Tibial artery (tissue), 4 donors: ENCODE data around the gene LY9.

Experiments used
- DNase-seq, 2 donors: peaks; one replicate each; pipeline ENCODE4 v3.0.0-alpha.2; 2019
- H3K27ac ChIP-seq, 2 donors: fragments of 200-600 bp; sonication (generic) in 1 of 2; 1 replicate in 1 of 2; 2 replicates in 1 of 2; pipeline ENCODE4 v1.5.1; 2018 to 2019; ENCODE audit warnings: mild to moderate bottlenecking in 1 of 2
- H3K27me3 ChIP-seq, 2 donors: fragments of 200-600 bp; sonication (generic) in 1 of 2; one replicate each; pipeline versions ENCODE4 v1.5.1 to v1.6.0; 2016 to 2019
- H3K36me3 ChIP-seq, 3 donors: fragments of 200-600 bp; sonication (generic) in 2 of 3; one replicate each; pipeline ENCODE4 v1.5.1; 2016 to 2019; ENCODE audit warnings: mild to moderate bottlenecking in 2 of 3
- H3K4me1 ChIP-seq, 4 donors: fragments of 200-600 bp; sonication (generic) in 2 of 4; 1 replicate in 3 of 4; 2 replicates in 1 of 4; pipeline ENCODE4 v1.5.1; 2016 to 2019
- H3K4me3 ChIP-seq, 2 donors: fragments of 200-600 bp; sonication (generic) in 1 of 2; 1 replicate in 1 of 2; 2 replicates in 1 of 2; pipeline ENCODE4 v1.5.1; 2018 to 2019; ENCODE audit warnings: mild to moderate bottlenecking in 2 of 2
- H3K9me3 ChIP-seq, 3 donors: fragments of 200-600 bp; sonication (generic) in 1 of 3; one replicate each; pipeline ENCODE4 v1.5.1; 2016 to 2019
- CTCF ChIP-seq, 2 experiments: fragments of 200-600 bp in 1 of 2; fragments of 450-650 bp in 1 of 2; IDR thresholded peaks; one replicate each; pipeline ENCODE4 v1.5.1; 2017 to 2019; ENCODE audit warnings: antibody characterized with exemption in 2 of 2, mild to moderate bottlenecking in 1 of 2, moderate library complexity in 1 of 2
- intact Hi-C: fragments of 100-400 bp; cut with DNase I; formaldehyde crosslinking; loops from one replicate; pipeline ENCODE4 v1.15.0; 2023; ENCODE audit warnings: low total_unique reads

LY9 gene

DNA sequence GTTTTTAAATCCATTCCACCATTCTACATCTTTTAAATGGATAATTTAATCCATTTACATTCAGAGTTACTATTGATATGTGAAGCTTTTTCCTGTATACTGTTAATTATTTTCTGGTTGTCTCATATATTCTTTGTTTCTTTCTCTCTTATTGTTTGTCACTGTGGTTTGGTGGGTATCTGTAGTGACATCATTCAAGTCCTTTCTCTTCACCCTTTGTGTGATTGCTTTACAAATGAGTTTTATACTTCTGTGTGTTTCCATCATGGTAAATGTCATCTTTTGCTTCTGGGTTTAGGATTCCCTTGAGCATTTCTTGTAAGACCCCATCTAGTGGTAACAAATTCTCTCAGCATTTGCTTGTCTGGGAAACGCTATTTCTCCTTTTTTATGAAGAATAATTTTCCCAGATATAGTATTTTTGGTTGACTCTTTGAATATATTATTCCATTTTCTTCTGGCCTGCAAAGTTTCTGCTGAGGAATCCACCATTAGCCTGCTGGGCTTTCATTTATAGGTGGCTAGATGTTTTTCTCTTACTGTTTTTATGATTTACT is 10.2 kb downstream of the LY9 start:
- no peak for DNase-seq
- no peaks in the 10 kb centered on the region for H3K27me3 ChIP-seq
- peaks cover 4 to 28% (median 24%) of the 10 kb centered on the region in 3 donors for H3K9me3 ChIP-seq
- H3K36me3 ChIP-seq: no peaks in the 10 kb centered on the region
- TF ChIP-seq CTCF (IDR thresholded peaks at IDR 0.05): no peak
- intact Hi-C loops: no loop called here
- H3K27ac ChIP-seq: no peak overlapping the region
- H3K4me1 ChIP-seq: no peaks in the 10 kb centered on the region
- no peak overlapping the region for H3K4me3 ChIP-seq

- H3K36me3 ChIP-seq: no peaks in the 10 kb centered on the region
- no peaks in the 10 kb centered on the region for H3K27me3 ChIP-seq
- no peak overlapping the region for H3K4me3 ChIP-seq
- H3K9me3 ChIP-seq: peaks cover 4 to 27% (median 24%) of the 10 kb centered on the region in 3 donors
- H3K4me1 ChIP-seq: no peaks in the 10 kb centered on the region
- no peak overlapping the region for H3K27ac ChIP-seq
- TF ChIP-seq CTCF (IDR thresholded peaks at IDR 0.05): no peak
- no peak for DNase-seq
- intact Hi-C loops: no loop called here
Measured at GRCh38 chr1:160806784-160807183, 10.8 kb downstream of the LY9 start.

- Histone ChIP-seq H3K9me3 (peaks cover 4 to 24% (median 23%) of the 10 kb centered on the region in 3 donors), H3K4me1 (no peaks in the 10 kb centered on the region), H3K4me3 (no peak overlapping the region), H3K27ac (no peak overlapping the region), H3K36me3 (no peaks in the 10 kb centered on the region), H3K27me3 (no peaks in the 10 kb centered on the region)
- DNase-seq: no peak
- intact Hi-C loops: no loop called here
- TF ChIP-seq CTCF (IDR thresholded peaks at IDR 0.05): no peak
Measured at GRCh38 chr1:160807247-160807646, 11.3 kb downstream of the LY9 start.

GRCh38 chr1:160807738-160808137 is 11.8 kb downstream of the LY9 start:
- Histone ChIP-seq H3K27ac (no peak overlapping the region), H3K36me3 (no peaks in the 10 kb centered on the region), H3K27me3 (no peaks in the 10 kb centered on the region), H3K9me3 (peaks cover 4 to 24% (median 23%) of the 10 kb centered on the region in 3 donors), H3K4me1 (no peaks in the 10 kb centered on the region), H3K4me3 (no peak overlapping the region)
- no peak for DNase-seq
- intact Hi-C loops: no loop called here
- TF ChIP-seq CTCF (IDR thresholded peaks at IDR 0.05): no peak

- Histone ChIP-seq H3K27ac (no peak overlapping the region), H3K36me3 (no peaks in the 10 kb centered on the region), H3K27me3 (peaks cover 0 to under 1% of the 10 kb centered on the region in 2 donors), H3K9me3 (peaks cover 4 to 24% (median 23%) of the 10 kb centered on the region in 3 donors), H3K4me1 (no peaks in the 10 kb centered on the region), H3K4me3 (no peak overlapping the region)
- no peak for DNase-seq
- intact Hi-C loops: no loop called here
- no peak for TF ChIP-seq CTCF (IDR thresholded peaks at IDR 0.05)
Measured at GRCh38 chr1:160808289-160808688, 12.3 kb downstream of the LY9 start.

GRCh38 chr1:160810486-160810885 is 14.5 kb downstream of the LY9 start:
- Histone ChIP-seq H3K4me3 (no peak overlapping the region), H3K36me3 (no peaks in the 10 kb centered on the region), H3K4me1 (no peaks in the 10 kb centered on the region), H3K27ac (no peak overlapping the region), H3K27me3 (peaks cover 0 to 7% of the 10 kb centered on the region in 2 donors), H3K9me3 (peaks cover 4 to 24% (median 23%) of the 10 kb centered on the region in 3 donors)
- intact Hi-C loops: no loop called here
- no peak for DNase-seq
- TF ChIP-seq CTCF (IDR thresholded peaks at IDR 0.05): no peak
